Heart left ventricle (tissue), 16 donors: ENCODE data around the gene PCDHB5. TPM values are rescaled to one million over a fixed set of nuclear protein-coding genes. Genes with fewer than 3 reads are reported as not detected.
"Not testable (repeated sequence)": the region's sequence is repeated elsewhere in the genome, so short reads cannot be mapped to it uniquely, and the experiment has no call there.

ENCODE experiments used
- ATAC-seq, 4 donors: fragments of 200-7000 bp; cut with Tn5 transposase; one replicate each; pipeline ENCODE4 v1.9.1; 2020 to 2022; ENCODE audit warnings: moderate library complexity in 4 of 4, mild to moderate bottlenecking in 3 of 4, moderate number of reproducible peaks in 1 of 4
- DNase-seq, 5 donors: peaks; one replicate each; pipeline ENCODE4 v3.0.0-alpha.2; 2020
- H3K27ac ChIP-seq, 12 donors: fragments of 200-600 bp; sonication (generic) in 4 of 12; one replicate each; pipeline versions ENCODE4 v1.5.0 to v1.8.0; 2016 to 2022; ENCODE audit warnings: mild to moderate bottlenecking in 2 of 12
- H3K27me3 ChIP-seq, 9 donors: fragments of 200-600 bp; sonication (generic) in 2 of 9; one replicate each; pipeline versions ENCODE4 v1.5.1 to v1.8.0; 2016 to 2022; ENCODE audit warnings: mild to moderate bottlenecking in 3 of 9
- H3K36me3 ChIP-seq, 9 donors: fragments of 200-600 bp; sonication (generic) in 2 of 9; one replicate each; pipeline versions ENCODE4 v1.5.0 to v1.8.0; 2018 to 2022; ENCODE audit warnings: mild to moderate bottlenecking in 2 of 9
- H3K4me1 ChIP-seq, 12 donors: fragments of 200-600 bp; sonication (generic) in 4 of 12; one replicate each; pipeline versions ENCODE4 v1.5.0 to v1.8.0; 2016 to 2022; ENCODE audit warnings: mild to moderate bottlenecking in 3 of 12
- H3K4me3 ChIP-seq, 12 donors: fragments of 200-600 bp; sonication (generic) in 4 of 12; one replicate each; pipeline versions ENCODE4 v1.5.0 to v1.8.0; 2017 to 2022; ENCODE audit warnings: mild to moderate bottlenecking in 9 of 12, moderate library complexity in 4 of 12
- H3K9me3 ChIP-seq, 12 donors: fragments of 200-600 bp; sonication (generic) in 4 of 12; one replicate each; pipeline versions ENCODE4 v1.5.0 to v1.8.0; 2016 to 2022; ENCODE audit warnings: mild to moderate bottlenecking in 1 of 12
- CTCF ChIP-seq, 12 donors: fragments of 200-600 bp; sonication (generic) in 4 of 12; IDR thresholded peaks; one replicate each; pipeline versions ENCODE4 v1.5.0 to v1.8.0; 2018 to 2022; ENCODE audit warnings: antibody characterized with exemption in 12 of 12, mild to moderate bottlenecking in 5 of 12
- POLR2A ChIP-seq, 2 donors: fragments of 450-650 bp; IDR thresholded peaks; one replicate each; pipeline ENCODE4 v1.6.1; 2017; ENCODE audit warnings: antibody characterized with exemption in 2 of 2, mild to moderate bottlenecking in 2 of 2, moderate library complexity in 2 of 2
- WGBS, 4 donors: extraction: QIAGEN DNeasy Blood & Tissue Kit in 2 of 4; methylation state at CpG; one replicate each; pipeline versions ENCODE4 v1.1.5 to v1.1.7; 2013 to 2018; 5-methylcytosine and 5-hydroxymethylcytosine counted together
- intact Hi-C, 10 donors: fragments of 100-400 bp; cut with DNase I; formaldehyde crosslinking; loops; one replicate each; pipeline versions ENCODE4 v1.11.1 to v1.14.2; 2022
- polyA plus RNA-seq, 2 donors: library from polyadenylated mRNA; stranded (reverse); fragments of 200-250 nt; gene quantifications; one replicate each; pipeline ENCODE4 v1.2.3, GENCODE V29; 2013
- total RNA-seq, 9 donors: library from RNA; depleted of rRNA in 2 of 9; stranded (reverse); fragments of >200 nt in 2 of 9; fragmentation: NEBNext Ultra II Directional in 3 of 9; extraction: Animal tissue kit (Norgen Biotek cat#: 25700) in 3 of 9; gene quantifications; one replicate each; pipeline versions ENCODE4 v1.1.0 to v1.2.4, GENCODE V29; 2016 to 2023
- donor health status: ischemic (EF 13 %, LVEDD 7.1; RV severe dilation, severe dysfunction).
- donor health status: healthy with polysubstance abuse.
- donor health status: DM: no; HTN: yes; CAD: no.
- donor health status: DM: no; HTN: no; CAD: no.
- donor health status: ischemic (EF 25% LVEDD 6.9; RV normal size, moderate dysfunction).
- donor health status: ischemic (EF 25% LVEDD 5.7; RV mildly dilated, moderate dysfunction).
- donor health status: healthy.
- donor health status: DM: yes; HTN: yes; CAD: no.
- donor health status: ischemic (EF 35%, LVEDD 5.7; RV mildly dilated, moderate dysfunction).
- donor health status: nonischemic (EF 11% LVEDD 7.7; RV severe dilation, severe dysfunction).
- donor health status: DM: yes; HTN: yes; CAD: no.
- donor health status: PGD.
- donor health status: ischemic (EF 29% LVEDD 5.4; RV normal size, mild dysfunction).
- donor health status: nonischemic (EF 23%, LVEDD 6.1; RV moderate dilation, normal function).

PCDHB5 gene
- total and polyA plus RNA-seq, 11 donors, result 0.69 to 6.4 (median 3.5) TPM

GRCh38 chr5:141150224-141150992 is 15.4 kb downstream of the PCDHB5 start:
- peaks cover 0 to 36% (median 4%) of the 10 kb centered on the region in 9 donors for H3K27me3 ChIP-seq
- H3K27ac ChIP-seq, result no peak overlapping the region
- ATAC-seq (no peak), DNase-seq (peak in 1 of 5 donors; percentile 43)
- peak overlapping the region in 8 of 12 donors; percentile 8 to 37 (median 22) for H3K4me3 ChIP-seq
- no peaks in the 10 kb centered on the region for H3K4me1 ChIP-seq
- H3K36me3 ChIP-seq, result no peaks in the 10 kb centered on the region
- WGBS, 4 donors, result 36 to 48% (median 39%) methylated on average over 32 to 33 of the region's 33 CpGs
- peaks cover 0 to 96% (median 42%) of the 10 kb centered on the region in 12 donors for H3K9me3 ChIP-seq
- intact Hi-C loops, result no loop called here
- no peak for TF ChIP-seq POLR2A (IDR thresholded peaks at IDR 0.05)
- no peak for TF ChIP-seq CTCF (IDR thresholded peaks at IDR 0.05)

DNA sequence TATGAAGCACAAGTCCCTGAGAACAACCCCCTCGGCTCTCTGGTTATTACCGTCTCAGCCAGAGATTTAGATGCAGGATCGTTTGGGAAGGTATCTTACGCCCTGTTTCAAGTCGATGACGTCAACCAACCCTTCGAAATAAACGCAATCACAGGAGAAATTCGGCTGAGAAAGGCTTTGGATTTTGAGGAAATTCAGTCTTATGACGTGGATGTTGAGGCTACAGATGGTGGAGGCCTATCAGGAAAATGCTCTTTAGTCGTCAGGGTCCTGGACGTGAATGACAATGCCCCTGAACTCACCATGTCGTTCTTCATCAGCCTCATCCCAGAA is 16.0 kb downstream of the PCDHB5 start:
- no peak for TF ChIP-seq CTCF (IDR thresholded peaks at IDR 0.05)
- TF ChIP-seq POLR2A (IDR thresholded peaks at IDR 0.05), result no peak
- peaks cover 0 to 38% (median 4%) of the 10 kb centered on the region in 9 donors for H3K27me3 ChIP-seq
- no peak overlapping the region for H3K27ac ChIP-seq
- intact Hi-C loops, result no loop called here
- H3K36me3 ChIP-seq, result no peaks in the 10 kb centered on the region
- no peak overlapping the region for H3K4me3 ChIP-seq
- H3K4me1 ChIP-seq, result no peaks in the 10 kb centered on the region
- H3K9me3 ChIP-seq, result peaks cover 0 to 98% (median 43%) of the 10 kb centered on the region in 12 donors
- 29 to 50% (median 38%) methylated on average over 13 of the region's 13 CpGs for WGBS, 4 donors
- DNase-seq, result no peak
- ATAC-seq, result no peak

- ATAC-seq, H3K36me3 ChIP-seq, H3K27ac ChIP-seq, H3K4me1 ChIP-seq, intact Hi-C loops, H3K4me3 ChIP-seq: not testable (repeated sequence)
- DNase-seq, result peak in 1 of 5 donors; percentile 54
- Histone ChIP-seq H3K27me3 (peaks cover 0 to 44% (median 8%) of the 10 kb centered on the region in 9 donors), H3K9me3 (peaks cover 0 to 98% (median 49%) of the 10 kb centered on the region in 12 donors)
- WGBS, 4 donors, result 31 to 47% (median 32%) methylated on average over 20 to 40 of the region's 41 CpGs
Observed at GRCh38 chr5:141151632-141152031, 16.6 kb downstream of the PCDHB5 start.

- H3K9me3 ChIP-seq, result peaks cover 0 to 98% (median 54%) of the 10 kb centered on the region in 12 donors
- intact Hi-C loops, H3K4me3 ChIP-seq, H3K27ac ChIP-seq, H3K4me1 ChIP-seq, ATAC-seq, DNase-seq, H3K36me3 ChIP-seq: not testable (repeated sequence)
- H3K27me3 ChIP-seq, result peaks cover 0 to 49% (median 9%) of the 10 kb centered on the region in 9 donors
- 25 to 29% (median 26%) methylated on average over 18 to 36 of the region's 36 CpGs for WGBS, 4 donors
Observed at GRCh38 chr5:141152096-141152495, 17.1 kb downstream of the PCDHB5 start.

GRCh38 chr5:141155540-141156374 is 20.8 kb downstream of the PCDHB5 start:
- intact Hi-C loops, result no loop called here
- Histone ChIP-seq H3K4me1 (no peaks in the 10 kb centered on the region), H3K36me3 (no peaks in the 10 kb centered on the region), H3K9me3 (peaks cover 0 to 90% (median 39%) of the 10 kb centered on the region in 12 donors), H3K27me3 (peaks cover 0 to 48% (median 10%) of the 10 kb centered on the region in 9 donors), H3K27ac (no peak overlapping the region), H3K4me3 (peak overlapping the region in 2 of 12 donors; percentile 7 to 16)
- DNase-seq (no peak), ATAC-seq (no peak)
- WGBS, 4 donors, result 28 to 40% (median 34%) methylated on average over 21 of the region's 21 CpGs
- TF ChIP-seq POLR2A (IDR thresholded peaks at IDR 0.05), result no peak
- TF ChIP-seq CTCF (IDR thresholded peaks at IDR 0.05), result peak in 2 of 12 donors; percentile 6

- H3K27ac ChIP-seq, H3K4me3 ChIP-seq, H3K4me1 ChIP-seq, ATAC-seq, H3K36me3 ChIP-seq, intact Hi-C loops: not testable (repeated sequence)
- DNase-seq, result peak in 1 of 5 donors; percentile 28
- Histone ChIP-seq H3K27me3 (peaks cover 0 to 36% (median 10%) of the 10 kb centered on the region in 9 donors), H3K9me3 (peaks cover 0 to 93% (median 33%) of the 10 kb centered on the region in 12 donors)
- 0 to 34% (median 30%) methylated on average over 1 to 38 of the region's 38 CpGs for WGBS, 4 donors
Observed at GRCh38 chr5:141157356-141157755, 22.4 kb downstream of the PCDHB5 start.

- intact Hi-C loops, result not testable (repeated sequence)
Observed at GRCh38 chr5:141157901-141158300, 22.9 kb downstream of the PCDHB5 start.

More at GRCh38 chr5:141157901-141158300, 22.9 kb downstream of the PCDHB5 start:
- not testable (repeated sequence) for H3K27ac ChIP-seq, ATAC-seq, H3K36me3 ChIP-seq, H3K4me1 ChIP-seq, H3K4me3 ChIP-seq
- WGBS, 4 donors, result 25 to 49% (median 35%) methylated on average over 5 to 22 of the region's 28 CpGs
- Histone ChIP-seq H3K27me3 (peaks cover 0 to 30% (median 10%) of the 10 kb centered on the region in 9 donors), H3K9me3 (peaks cover 0 to 93% (median 37%) of the 10 kb centered on the region in 12 donors)
- DNase-seq, result peak in 1 of 5 donors; percentile 30
